Hepatocyte (in vitro differentiated cells): ENCODE data around the gene NFILZ. TPM values are rescaled to one million over a fixed set of nuclear protein-coding genes. Genes with fewer than 3 reads are reported as not detected.

Source experiments
- DNase-seq: peaks from one replicate; pipeline ENCODE4 v3.0.0-alpha.2; 2016; ENCODE audit warnings: low spot score
- H2AFZ ChIP-seq: fragments of 200-600 bp; sonication (generic); 2 replicates; pipeline ENCODE4 v1.6.0; 2016; ENCODE audit warnings: antibody characterized with exemption, mild to moderate bottlenecking
- H3K27ac ChIP-seq: fragments of 200-600 bp; sonication (generic); 2 replicates; pipeline ENCODE4 v1.5.1; 2016; ENCODE audit warnings: mild to moderate bottlenecking
- H3K27me3 ChIP-seq: fragments of 200-600 bp; sonication (generic); 2 replicates; pipeline ENCODE4 v1.6.1; 2016
- H3K36me3 ChIP-seq: fragments of 200-600 bp; sonication (generic); replicated peaks from 2 replicates; pipeline ENCODE4 v1.5.1; 2016; ENCODE audit warnings: low read depth; ENCODE audit not compliant: insufficient read depth
- H3K4me1 ChIP-seq: fragments of 200-600 bp; sonication (generic); 2 replicates; pipeline ENCODE4 v1.5.1; 2016; ENCODE audit warnings: mild to moderate bottlenecking, moderate library complexity; ENCODE audit not compliant: insufficient read depth
- H3K4me2 ChIP-seq: fragments of 200-600 bp; sonication (generic); 2 replicates; pipeline ENCODE4 v1.6.0; 2016
- H3K4me3 ChIP-seq: fragments of 200-600 bp; sonication (generic); 2 replicates; pipeline ENCODE4 v1.5.1; 2016; ENCODE audit warnings: mild to moderate bottlenecking
- H3K79me2 ChIP-seq: fragments of 200-600 bp; sonication (generic); 2 replicates; pipeline ENCODE4 v1.6.0; 2017; ENCODE audit warnings: mild to moderate bottlenecking
- H3K9me2 ChIP-seq: fragments of 200-600 bp; sonication (generic); replicated peaks from 2 replicates; pipeline ENCODE4 v1.6.0; 2017; ENCODE audit warnings: mild to moderate bottlenecking; ENCODE audit not compliant: insufficient read depth
- H3K9me3 ChIP-seq: fragments of 200-600 bp; sonication (generic); 2 replicates; pipeline ENCODE4 v1.5.1; 2016; ENCODE audit warnings: low read depth, mild to moderate bottlenecking
- H4K20me1 ChIP-seq: fragments of 200-600 bp; sonication (generic); 2 replicates; pipeline ENCODE4 v1.6.0; 2016; ENCODE audit warnings: mild to moderate bottlenecking; ENCODE audit not compliant: insufficient read depth, poor library complexity, severe bottlenecking
- CTCF ChIP-seq: fragments of 200-600 bp; sonication (generic); IDR thresholded peaks from 2 replicates; pipeline ENCODE4 v1.5.1; 2016; ENCODE audit warnings: antibody characterized with exemption, mild to moderate bottlenecking; ENCODE audit not compliant: poor library complexity
- EZH2 ChIP-seq: fragments of 200-600 bp; sonication (generic); IDR thresholded peaks from 2 replicates; pipeline ENCODE4 v1.6.1; 2016; ENCODE audit warnings: antibody characterized with exemption, mild to moderate bottlenecking, borderline replicate concordance
- EZH2phosphoT487 ChIP-seq: fragments of 200-600 bp; sonication (generic); IDR thresholded peaks from one replicate; pipeline ENCODE4 v1.6.1; 2018; ENCODE audit warnings: antibody characterized with exemption, mild to moderate bottlenecking, low read depth, moderate library complexity; ENCODE audit not compliant: unreplicated experiment, severe bottlenecking
- WGBS: methylation state at CpG from one replicate; pipeline ENCODE4 v1.1.6; 2016; ENCODE audit warnings: low lambda C conversion rate; ENCODE audit errors: missing lambda C conversion rate; 5-methylcytosine and 5-hydroxymethylcytosine counted together
- polyA plus RNA-seq: library from polyadenylated mRNA; unstranded; fragments of >200 nt; fragmentation: Nextera tagmentation; extraction: Ambion mirVana; gene quantifications from 2 replicates; pipeline ENCODE4 v1.2.1, GENCODE V29; 2016
- total RNA-seq: library from RNA; depleted of rRNA; stranded (reverse); fragments of >200 nt; gene quantifications from 2 replicates; pipeline ENCODE4 v1.2.3, GENCODE V29; 2014

NFILZ gene
- total and polyA plus RNA-seq, 2 experiments from 2014 or later: not detected

- peaks cover 3% of the 10 kb centered on the region for H3K4me1 ChIP-seq
- H3K9me2 ChIP-seq: no peaks in the 10 kb centered on the region
- H3K27ac ChIP-seq: no peak overlapping the region
- H3K4me3 ChIP-seq: no peak overlapping the region
- H3K36me3 ChIP-seq: no peaks in the 10 kb centered on the region
- TF ChIP-seq CTCF (no peak), EZH2phosphoT487 (no peak), EZH2 (no peak)
- H3K4me2 ChIP-seq: no peak overlapping the region
- WGBS: 91% methylated on average over 20 of the region's 23 CpGs
- H3K9me3 ChIP-seq: no peaks in the 10 kb centered on the region
- DNase-seq: no peak
- no peaks in the 10 kb centered on the region for H3K27me3 ChIP-seq
- no peaks in the 10 kb centered on the region for H4K20me1 ChIP-seq
- H2AFZ ChIP-seq: no peak overlapping the region
- H3K79me2 ChIP-seq: no peaks in the 10 kb centered on the region
These were observed 34.3 kb upstream of the NFILZ start for GRCh38 chr19:8596168-8596567.

GRCh38 chr19:8600064-8600463 is 30.4 kb upstream of the NFILZ start:
- Histone ChIP-seq H3K9me2 (no peaks in the 10 kb centered on the region), H3K4me1 (no peaks in the 10 kb centered on the region), H3K4me3 (no peak overlapping the region), H3K79me2 (no peaks in the 10 kb centered on the region), H4K20me1 (no peaks in the 10 kb centered on the region), H3K36me3 (no peaks in the 10 kb centered on the region), H3K27ac (no peak overlapping the region), H3K4me2 (no peak overlapping the region), H3K9me3 (no peaks in the 10 kb centered on the region), H2AFZ (no peak overlapping the region), H3K27me3 (no peaks in the 10 kb centered on the region)
- 95% methylated on average over 2 of the region's 2 CpGs for WGBS
- DNase-seq: no peak
- TF ChIP-seq EZH2 (no peak), EZH2phosphoT487 (no peak), CTCF (no peak)

- H3K27ac ChIP-seq: no peak overlapping the region
- H3K4me3 ChIP-seq: no peak overlapping the region
- 98% methylated on average over 16 of the region's 16 CpGs for WGBS
- no peaks in the 10 kb centered on the region for H3K36me3 ChIP-seq
- no peak for DNase-seq
- H3K27me3 ChIP-seq: no peaks in the 10 kb centered on the region
- no peaks in the 10 kb centered on the region for H3K4me1 ChIP-seq
- TF ChIP-seq CTCF (no peak), EZH2phosphoT487 (no peak)
- H3K9me3 ChIP-seq: no peaks in the 10 kb centered on the region
- H3K9me2 ChIP-seq: no peaks in the 10 kb centered on the region
- H3K79me2 ChIP-seq: no peaks in the 10 kb centered on the region
- H4K20me1 ChIP-seq: no peaks in the 10 kb centered on the region
- H2AFZ ChIP-seq: no peak overlapping the region
- no peak overlapping the region for H3K4me2 ChIP-seq
These were observed 29.6 kb upstream of the NFILZ start for GRCh38 chr19:8600816-8601215.

GRCh38 chr19:8601796-8602195 is 28.6 kb upstream of the NFILZ start:
- DNase-seq: no peak

More at GRCh38 chr19:8601796-8602195, 28.6 kb upstream of the NFILZ start:
- Histone ChIP-seq H3K4me2 (no peak overlapping the region), H3K79me2 (no peaks in the 10 kb centered on the region), H3K4me3 (no peak overlapping the region), H4K20me1 (no peaks in the 10 kb centered on the region), H3K9me3 (no peaks in the 10 kb centered on the region), H3K36me3 (no peaks in the 10 kb centered on the region), H2AFZ (no peak overlapping the region), H3K27me3 (no peaks in the 10 kb centered on the region), H3K9me2 (no peaks in the 10 kb centered on the region), H3K27ac (no peak overlapping the region), H3K4me1 (no peaks in the 10 kb centered on the region)
- TF ChIP-seq CTCF (no peak), EZH2phosphoT487 (no peak)
- WGBS: 91% methylated on average over 5 of the region's 5 CpGs
